Stimulated activated CD4-positive, alpha-beta T cell treated with anti-CD3 and anti-CD28 coated beads, Interleukin-1b, Interleukin-23, amount 100 ng/mL, for 24 hours (primary cell): ENCODE measurements around the gene AOAH.
"Not testable (repeated sequence)": the region's sequence is repeated elsewhere in the genome, so short reads cannot be mapped to it uniquely, and the experiment has no call there.

Source experiments
- DNase-seq, 4 experiments: peaks; one replicate each; pipeline ENCODE4 v3.0.0-alpha.2; 2020; ENCODE audit warnings: low read depth in 4 of 4, low spot score in 1 of 4

The AOAH gene

DNA sequence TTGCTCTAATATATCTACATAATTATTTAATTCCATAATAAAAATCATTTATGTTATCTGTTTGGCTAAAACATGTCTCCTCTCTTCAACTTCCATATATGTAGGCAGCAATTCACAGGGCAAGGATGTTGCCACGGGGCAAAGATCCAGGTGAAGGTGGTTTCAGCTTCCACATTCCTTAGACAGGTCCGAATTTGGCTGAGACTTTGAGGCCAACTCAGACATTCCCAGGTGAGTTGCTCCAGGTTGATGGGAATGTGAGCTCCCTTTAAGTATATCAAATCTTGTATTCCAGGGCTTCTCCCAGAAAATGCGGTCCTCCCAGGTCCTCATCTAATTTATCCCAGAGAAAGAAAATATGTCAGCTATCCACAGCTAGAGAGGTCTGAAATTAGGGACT lies 15.1 kb upstream of the AOAH start:
- DNase-seq: no peak

- DNase-seq: no peak
Measured at GRCh38 chr7:36736899-36737211, 12.6 kb upstream of the AOAH start.

DNA sequence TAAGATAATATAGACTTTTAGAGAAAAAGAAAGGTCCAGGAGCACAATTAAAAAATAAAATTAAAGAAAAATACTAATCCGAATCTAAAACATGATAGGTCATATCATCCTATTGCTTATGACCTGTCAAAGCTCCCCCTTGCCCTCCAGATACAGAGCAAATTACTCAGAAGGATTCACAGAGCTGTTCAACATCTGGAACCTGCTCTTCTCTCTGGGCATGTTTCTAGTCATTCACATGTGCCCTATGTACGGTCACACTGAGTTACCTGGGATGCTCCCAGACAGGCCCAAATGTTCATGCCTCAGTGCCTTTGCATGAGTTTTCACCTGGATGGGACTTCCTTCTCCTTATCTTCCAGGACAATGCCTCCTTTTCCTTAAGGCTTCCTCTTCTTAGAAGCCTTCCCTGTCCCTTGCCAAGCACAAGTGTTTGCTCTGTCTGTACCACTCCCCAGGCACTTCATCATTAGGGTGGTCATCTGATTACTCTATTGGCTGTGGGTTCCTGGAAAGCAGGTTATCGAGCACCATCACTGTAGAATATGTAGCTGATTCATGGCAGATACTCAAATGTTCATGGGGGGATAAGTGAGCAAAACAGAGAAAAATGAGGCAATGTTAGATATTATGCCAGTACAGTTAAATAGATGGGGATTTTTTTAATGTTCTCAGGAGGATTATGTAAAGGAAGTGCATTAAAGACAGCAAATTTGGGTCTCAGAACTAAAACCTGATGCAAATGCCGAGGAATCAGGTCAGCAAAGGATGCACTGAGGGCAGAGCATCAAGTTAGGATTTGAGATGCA lies 12.0 kb upstream of the AOAH start:
- DNase-seq: no peak

DNA sequence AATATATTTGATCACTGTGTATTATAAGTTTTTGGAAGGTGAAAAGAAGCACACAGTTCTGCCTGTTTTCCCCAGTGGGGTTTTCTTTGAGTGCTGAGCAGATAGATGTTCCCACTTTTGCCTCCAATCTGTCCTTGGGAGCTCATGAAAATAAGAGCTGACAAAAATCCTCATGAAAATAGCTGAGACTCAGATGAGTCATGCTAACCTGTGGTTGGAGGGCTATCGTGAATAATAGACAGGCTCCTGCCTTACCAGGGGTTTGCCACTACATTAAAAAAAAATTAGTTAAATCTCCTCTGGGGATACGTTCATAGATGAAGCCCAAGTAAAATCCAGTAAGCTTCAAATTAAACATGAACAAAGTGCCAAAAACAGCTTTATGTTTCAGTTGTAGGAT lies 10.9 kb upstream of the AOAH start:
- DNase-seq: no peak

DNA sequence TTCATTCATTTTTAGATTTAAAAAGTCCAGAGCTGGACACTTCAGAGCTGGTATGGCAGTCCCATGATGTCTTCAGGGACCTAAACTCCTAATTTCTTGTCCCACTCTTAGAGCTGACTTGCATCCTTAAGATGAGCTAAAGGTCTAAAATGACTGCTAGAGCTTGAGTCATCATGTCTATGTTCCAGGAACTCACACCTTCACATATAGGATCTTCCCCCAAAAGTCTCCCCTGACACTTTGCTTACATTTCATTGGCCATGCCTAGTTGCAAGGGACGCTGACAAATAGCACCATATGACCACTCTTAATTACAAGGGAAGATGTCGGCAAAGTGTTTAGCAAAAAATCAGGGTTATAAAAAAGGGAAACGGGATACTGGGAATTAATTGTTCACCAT lies 10.4 kb upstream of the AOAH start:
- no peak for DNase-seq

DNA sequence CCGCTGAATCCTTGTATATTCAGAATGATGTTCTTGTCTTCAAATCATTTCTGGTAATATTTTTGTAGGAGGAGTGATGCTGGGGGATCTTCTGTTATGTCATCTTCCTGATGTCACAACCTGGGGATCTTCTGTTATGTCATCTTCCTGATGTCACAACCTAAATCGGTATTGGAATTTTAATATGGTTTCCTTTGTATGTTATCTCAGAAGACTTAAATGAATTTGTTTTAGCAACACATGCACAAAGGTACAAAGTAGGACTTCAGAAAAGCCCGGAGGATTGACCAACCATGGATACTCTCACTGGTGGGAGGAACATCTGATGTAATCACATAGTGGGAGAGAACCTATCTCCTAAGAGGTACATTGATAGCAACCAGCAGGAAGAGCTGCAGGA lies 9.1 kb upstream of the AOAH start:
- no peak for DNase-seq

GRCh38 chr7:36732806-36733205 lies 8.5 kb upstream of the AOAH start:
- no peak for DNase-seq

DNA sequence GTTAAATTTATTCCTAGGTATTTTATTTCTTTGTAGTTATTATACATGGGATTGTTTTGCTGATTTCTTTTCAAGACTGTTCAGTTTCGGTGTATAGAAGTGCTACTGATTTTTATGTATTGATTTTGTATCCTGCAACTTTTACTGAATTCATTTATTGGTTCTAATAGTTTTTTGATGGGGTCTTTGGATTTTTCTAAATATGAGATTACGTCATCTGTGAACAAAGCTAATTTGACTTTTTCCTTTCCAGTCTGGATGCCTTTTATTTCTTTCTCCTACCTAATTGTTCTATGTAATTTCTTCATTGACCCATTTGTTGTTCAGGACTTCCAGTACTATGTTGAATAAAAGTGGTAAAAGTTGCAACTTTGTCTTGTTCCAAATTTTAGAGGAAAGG lies 5.8 kb upstream of the AOAH start:
- DNase-seq: no peak

- DNase-seq: no peak
Measured at GRCh38 chr7:36728143-36728542, 3.8 kb upstream of the AOAH start.

DNA sequence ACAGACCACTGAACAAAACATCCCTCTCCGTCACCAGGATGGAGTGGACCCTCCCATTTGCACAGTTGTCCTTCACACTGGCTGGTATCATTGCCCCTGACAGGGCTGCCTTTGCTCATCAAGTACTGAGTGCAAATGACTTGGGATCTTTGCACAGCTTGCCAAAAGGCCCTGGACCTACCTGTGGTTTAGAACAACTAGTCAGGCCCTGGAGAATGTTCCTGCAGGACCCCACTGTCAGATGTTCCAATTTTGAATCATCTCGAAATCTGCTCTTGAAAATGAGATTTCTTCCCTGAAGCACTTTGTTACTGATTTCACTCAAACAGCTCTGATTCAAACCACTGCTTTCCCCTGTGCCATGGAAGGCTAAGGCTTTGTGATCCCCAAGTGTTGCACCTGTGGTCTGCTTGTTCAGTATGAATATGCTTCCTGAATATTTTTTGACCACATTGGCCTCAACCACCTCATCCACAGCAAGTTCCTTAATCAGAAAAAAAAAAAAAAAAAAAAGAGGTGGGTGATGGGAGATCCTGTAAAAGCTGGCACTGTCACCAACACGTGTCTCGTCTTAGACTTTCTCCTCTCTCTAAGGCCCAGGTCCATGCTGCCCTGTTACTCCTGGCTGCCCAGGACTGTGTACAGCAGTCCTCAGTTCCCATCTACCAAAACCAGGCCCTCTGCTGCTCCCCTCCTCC lies 2.7 kb upstream of the AOAH start:
- DNase-seq: no peak

GRCh38 chr7:36726311-36726710 lies 2.0 kb upstream of the AOAH start:
- DNase-seq: no peak

DNA sequence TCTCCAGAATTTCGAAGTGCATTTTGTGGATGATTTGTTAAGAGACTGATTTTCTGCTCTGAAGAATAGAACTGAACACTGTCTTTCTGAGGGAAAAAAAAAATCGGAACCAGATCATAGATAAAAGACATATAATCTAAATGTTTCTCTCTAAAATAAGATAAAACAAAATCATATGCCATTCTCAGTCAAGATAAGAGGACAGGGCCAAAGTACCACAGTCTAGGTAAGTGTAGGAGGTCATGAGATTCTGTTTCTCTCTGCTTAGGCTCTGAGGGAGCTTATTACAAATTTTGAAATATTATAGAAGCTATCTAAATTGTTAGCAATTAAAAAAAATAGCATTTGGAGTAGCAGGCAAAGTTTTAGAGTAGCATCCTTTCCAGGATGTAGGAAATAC lies 702 bp upstream of the AOAH start:
- no peak for DNase-seq

DNA sequence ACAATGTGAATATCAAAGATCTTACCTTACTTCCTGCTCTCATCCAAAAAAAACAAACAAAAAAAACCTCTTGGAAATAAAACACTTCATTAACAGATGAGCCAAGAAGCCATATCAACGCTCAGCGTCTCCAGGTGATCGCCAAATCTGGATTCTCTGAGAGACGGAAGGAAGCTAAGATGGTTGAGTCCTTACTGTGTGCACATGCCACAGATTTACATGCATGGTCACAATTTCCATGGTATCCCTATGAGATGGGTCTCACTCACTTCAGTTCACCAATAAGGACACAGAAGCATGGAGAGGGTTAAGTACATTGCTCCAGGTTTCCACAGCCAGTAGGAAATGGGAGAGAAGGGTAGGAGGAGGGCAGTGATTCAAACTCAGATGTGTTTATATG lies 1.0 kb downstream of the AOAH start:
- no peak for DNase-seq

DNA sequence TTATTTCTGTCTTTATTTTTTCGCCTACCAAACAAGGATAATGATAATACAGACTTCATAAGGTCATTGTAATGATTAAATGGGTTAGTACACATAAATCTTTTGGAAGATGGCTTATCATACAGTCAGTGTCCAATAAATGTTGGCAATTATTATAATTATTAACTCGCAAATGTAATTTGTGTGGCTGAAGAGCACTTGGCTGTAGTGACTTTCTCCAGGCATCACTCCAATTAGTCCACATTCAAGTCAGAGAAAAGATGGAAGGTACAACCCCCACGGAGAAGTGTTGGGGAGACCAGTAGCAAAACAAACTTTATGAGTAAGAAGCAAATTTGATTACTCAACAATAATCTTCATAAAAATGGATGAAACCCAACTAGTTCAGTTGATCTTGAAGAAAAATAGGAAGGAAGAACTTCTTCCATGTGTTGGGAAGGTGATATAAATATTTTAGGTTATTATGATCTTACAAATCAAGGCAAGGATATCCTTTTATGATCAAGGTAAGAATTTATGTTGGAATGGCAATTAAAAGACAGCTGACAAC lies 5.1 kb downstream of the AOAH start:
- no peak for DNase-seq

GRCh38 chr7:36717586-36717985 lies 6.7 kb downstream of the AOAH start:
- DNase-seq: no peak

DNA sequence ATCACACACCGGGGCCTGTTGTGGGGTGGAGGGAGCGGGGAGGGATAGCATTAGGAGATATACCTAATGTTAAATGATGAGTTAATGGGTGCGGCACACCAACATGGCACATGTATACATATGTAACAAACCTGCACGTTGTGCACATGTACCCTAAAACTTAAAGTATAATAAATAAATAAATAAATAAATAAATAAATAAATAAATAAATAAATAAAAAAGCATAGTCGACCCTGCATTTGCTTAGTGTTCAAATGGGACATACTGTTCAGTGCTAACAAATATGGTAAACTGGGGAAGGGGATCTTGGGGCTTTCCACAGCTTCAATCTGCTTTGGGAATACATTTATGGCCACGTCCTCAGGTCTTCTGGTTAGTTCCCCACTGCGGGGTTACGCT lies 7.5 kb downstream of the AOAH start:
- DNase-seq: not testable (repeated sequence)

- DNase-seq: no peak
Measured at GRCh38 chr7:36712015-36712414, 12.3 kb downstream of the AOAH start.

DNA sequence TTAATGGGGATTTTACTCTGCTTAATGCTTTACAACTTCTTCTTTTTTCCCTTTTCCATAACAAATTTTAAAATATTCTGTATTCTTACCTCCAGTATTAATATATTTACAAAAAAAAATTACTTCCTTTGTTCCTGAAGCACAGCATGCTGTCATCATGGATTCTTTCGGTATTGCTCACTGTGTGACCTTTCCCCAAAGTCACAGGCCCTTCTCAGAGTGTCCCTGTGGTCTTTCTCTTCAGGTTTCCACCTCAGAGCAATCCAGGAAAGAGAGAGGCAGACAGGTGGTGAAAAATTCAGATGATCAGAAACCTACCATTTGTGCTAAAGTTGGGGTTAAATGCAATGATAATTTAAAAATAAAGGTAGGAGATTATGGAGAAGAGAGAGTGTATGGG lies 13.0 kb downstream of the AOAH start:
- no peak for DNase-seq

- DNase-seq: no peak
Measured at GRCh38 chr7:36710186-36710791, 14.0 kb downstream of the AOAH start.

- no peak for DNase-seq
Measured at GRCh38 chr7:36708767-36709166, 15.5 kb downstream of the AOAH start.

- DNase-seq: no peak
Measured at GRCh38 chr7:36707898-36708297, 16.4 kb downstream of the AOAH start.

DNA sequence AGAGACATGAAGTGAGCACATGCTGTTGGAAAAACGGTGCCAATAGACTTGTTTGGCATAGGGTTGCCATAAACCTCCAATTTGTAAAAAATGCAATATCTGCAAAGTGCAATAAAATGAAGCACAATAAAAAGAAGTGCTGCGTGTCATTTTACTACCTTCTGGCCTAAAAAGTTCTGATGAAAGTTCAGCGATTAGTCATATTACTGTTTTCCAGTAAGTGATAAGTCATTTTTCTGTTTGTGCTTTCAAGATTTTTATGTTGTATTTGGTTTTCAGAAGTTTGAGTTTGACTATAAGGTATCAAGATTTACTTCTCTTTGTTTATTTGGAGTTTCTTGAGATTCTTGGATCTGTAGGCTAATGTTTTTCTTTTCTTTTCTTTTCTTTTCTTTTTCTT lies 16.8 kb downstream of the AOAH start:
- no peak for DNase-seq
